ENCODE measurements around the gene TSPAN12. TPM values are rescaled to one million over a fixed set of nuclear protein-coding genes. Genes with fewer than 3 reads are reported as not detected.

Gene TSPAN12
- polyA plus RNA-seq, 1 donor from 2014 or later: 2.2 TPM

DNA sequence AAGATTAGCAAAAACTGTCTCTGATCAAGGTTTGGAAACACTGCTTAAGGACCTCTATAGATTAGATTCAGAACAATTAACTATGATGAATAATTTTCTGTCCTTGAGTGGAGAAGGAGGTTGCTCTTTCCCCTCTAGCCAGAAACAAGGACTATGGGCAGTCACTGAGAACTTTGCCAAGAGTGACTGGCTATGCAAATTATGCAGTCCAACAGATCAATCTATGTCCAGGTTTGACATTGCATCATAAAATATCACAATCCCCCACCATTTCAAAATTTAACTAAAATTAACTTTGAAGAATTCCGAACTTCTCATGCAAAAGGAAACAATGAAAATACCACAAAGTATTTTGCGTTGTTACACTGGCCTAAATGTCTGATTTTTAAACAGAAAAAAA is 50.6 kb downstream of the TSPAN12 start:
- no peaks in the 10 kb centered on the region for H3K9me2 ChIP-seq (ENCODE audit: insufficient read depth, low read length)
- H4K20me1 ChIP-seq (ENCODE audit: insufficient read depth): no peaks in the 10 kb centered on the region
- no peak for TF ChIP-seq SMC3 (conservative IDR thresholded peaks at IDR 0.05; ENCODE audit: poor library complexity)
- TF ChIP-seq EP300 (conservative IDR thresholded peaks at IDR 0.05; ENCODE audit: poor library complexity, severe bottlenecking): no peak
- TF ChIP-seq, protein P1, sequence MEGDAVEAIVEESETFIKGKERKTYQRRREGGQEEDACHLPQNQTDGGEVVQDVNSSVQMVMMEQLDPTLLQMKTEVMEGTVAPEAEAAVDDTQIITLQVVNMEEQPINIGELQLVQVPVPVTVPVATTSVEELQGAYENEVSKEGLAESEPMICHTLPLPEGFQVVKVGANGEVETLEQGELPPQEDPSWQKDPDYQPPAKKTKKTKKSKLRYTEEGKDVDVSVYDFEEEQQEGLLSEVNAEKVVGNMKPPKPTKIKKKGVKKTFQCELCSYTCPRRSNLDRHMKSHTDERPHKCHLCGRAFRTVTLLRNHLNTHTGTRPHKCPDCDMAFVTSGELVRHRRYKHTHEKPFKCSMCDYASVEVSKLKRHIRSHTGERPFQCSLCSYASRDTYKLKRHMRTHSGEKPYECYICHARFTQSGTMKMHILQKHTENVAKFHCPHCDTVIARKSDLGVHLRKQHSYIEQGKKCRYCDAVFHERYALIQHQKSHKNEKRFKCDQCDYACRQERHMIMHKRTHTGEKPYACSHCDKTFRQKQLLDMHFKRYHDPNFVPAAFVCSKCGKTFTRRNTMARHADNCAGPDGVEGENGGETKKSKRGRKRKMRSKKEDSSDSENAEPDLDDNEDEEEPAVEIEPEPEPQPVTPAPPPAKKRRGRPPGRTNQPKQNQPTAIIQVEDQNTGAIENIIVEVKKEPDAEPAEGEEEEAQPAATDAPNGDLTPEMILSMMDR (IDR thresholded peaks at IDR 0.05; ENCODE audit: poor library complexity, severe bottlenecking): no peak
- TF ChIP-seq EZH2 (IDR thresholded peaks at IDR 0.05; ENCODE audit: borderline replicate concordance, insufficient read depth, low read length, poor library complexity, severe bottlenecking): no peak
- TF ChIP-seq, protein P2, sequence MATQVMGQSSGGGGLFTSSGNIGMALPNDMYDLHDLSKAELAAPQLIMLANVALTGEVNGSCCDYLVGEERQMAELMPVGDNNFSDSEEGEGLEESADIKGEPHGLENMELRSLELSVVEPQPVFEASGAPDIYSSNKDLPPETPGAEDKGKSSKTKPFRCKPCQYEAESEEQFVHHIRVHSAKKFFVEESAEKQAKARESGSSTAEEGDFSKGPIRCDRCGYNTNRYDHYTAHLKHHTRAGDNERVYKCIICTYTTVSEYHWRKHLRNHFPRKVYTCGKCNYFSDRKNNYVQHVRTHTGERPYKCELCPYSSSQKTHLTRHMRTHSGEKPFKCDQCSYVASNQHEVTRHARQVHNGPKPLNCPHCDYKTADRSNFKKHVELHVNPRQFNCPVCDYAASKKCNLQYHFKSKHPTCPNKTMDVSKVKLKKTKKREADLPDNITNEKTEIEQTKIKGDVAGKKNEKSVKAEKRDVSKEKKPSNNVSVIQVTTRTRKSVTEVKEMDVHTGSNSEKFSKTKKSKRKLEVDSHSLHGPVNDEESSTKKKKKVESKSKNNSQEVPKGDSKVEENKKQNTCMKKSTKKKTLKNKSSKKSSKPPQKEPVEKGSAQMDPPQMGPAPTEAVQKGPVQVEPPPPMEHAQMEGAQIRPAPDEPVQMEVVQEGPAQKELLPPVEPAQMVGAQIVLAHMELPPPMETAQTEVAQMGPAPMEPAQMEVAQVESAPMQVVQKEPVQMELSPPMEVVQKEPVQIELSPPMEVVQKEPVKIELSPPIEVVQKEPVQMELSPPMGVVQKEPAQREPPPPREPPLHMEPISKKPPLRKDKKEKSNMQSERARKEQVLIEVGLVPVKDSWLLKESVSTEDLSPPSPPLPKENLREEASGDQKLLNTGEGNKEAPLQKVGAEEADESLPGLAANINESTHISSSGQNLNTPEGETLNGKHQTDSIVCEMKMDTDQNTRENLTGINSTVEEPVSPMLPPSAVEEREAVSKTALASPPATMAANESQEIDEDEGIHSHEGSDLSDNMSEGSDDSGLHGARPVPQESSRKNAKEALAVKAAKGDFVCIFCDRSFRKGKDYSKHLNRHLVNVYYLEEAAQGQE (IDR thresholded peaks at IDR 0.05; ENCODE audit: borderline replicate concordance): no peak
- no peak for TF ChIP-seq RAD21 (conservative IDR thresholded peaks at IDR 0.05)
- no peak for TF ChIP-seq TAF1 (IDR thresholded peaks at IDR 0.05; ENCODE audit: low read depth)
- TF ChIP-seq MXI1 (conservative IDR thresholded peaks at IDR 0.05; ENCODE audit: poor library complexity, severe bottlenecking): no peak
- TF ChIP-seq POLR2AphosphoS5 (IDR thresholded peaks at IDR 0.05): no peak
- H3K4me2 ChIP-seq (ENCODE audit: low read length): no peak overlapping the region
- H3K79me2 ChIP-seq (replicated peaks; ENCODE audit: insufficient read depth, low read length): no peaks in the 10 kb centered on the region
- H3K9ac ChIP-seq (ENCODE audit: low read length): no peak overlapping the region
- no peaks in the 10 kb centered on the region for H3K27me3 ChIP-seq (ENCODE audit: insufficient read depth, low read depth, low read length)
- no peak overlapping the region for H3K4me3 ChIP-seq (ENCODE audit: low read length)
- H3F3A ChIP-seq (ENCODE audit: insufficient read depth, low read length, poor library complexity, severe bottlenecking): no peaks in the 10 kb centered on the region
- no peak overlapping the region for H3K27ac ChIP-seq (ENCODE audit: low read length)
- H3K36me3 ChIP-seq (ENCODE audit: insufficient read depth, low read length): no peaks in the 10 kb centered on the region
- H3K9me3 ChIP-seq (ENCODE audit: low read length): no peaks in the 10 kb centered on the region
- H2AFZ ChIP-seq (ENCODE audit: low read depth, low read length): no peak overlapping the region

DNA sequence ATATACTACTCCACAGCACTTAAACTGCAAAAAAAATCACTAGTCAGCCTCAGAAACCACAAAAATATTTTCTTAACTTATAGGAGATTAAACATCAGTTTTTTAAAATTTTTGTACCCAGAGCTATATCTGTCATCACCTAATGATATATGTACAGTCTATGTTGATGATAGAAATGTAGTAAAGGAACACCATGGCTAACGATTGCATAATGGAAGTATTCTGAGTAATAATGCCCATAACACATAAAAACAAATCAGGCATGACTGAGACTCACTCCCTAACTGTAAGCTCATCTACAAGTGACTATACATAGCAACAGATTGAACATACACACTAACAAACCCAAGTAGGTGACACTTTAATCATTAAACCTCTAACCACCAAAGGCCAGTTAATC is 51.3 kb downstream of the TSPAN12 start:
- Histone ChIP-seq H3K27ac (ENCODE audit: low read length) (no peak overlapping the region), H3K9me3 (ENCODE audit: low read length) (no peaks in the 10 kb centered on the region), H4K20me1 (ENCODE audit: insufficient read depth) (no peaks in the 10 kb centered on the region), H3K9ac (ENCODE audit: low read length) (no peak overlapping the region), H3K27me3 (ENCODE audit: insufficient read depth, low read depth, low read length) (no peaks in the 10 kb centered on the region), H3K4me2 (ENCODE audit: low read length) (no peak overlapping the region), H3K36me3 (ENCODE audit: insufficient read depth, low read length) (no peaks in the 10 kb centered on the region), H3K9me2 (ENCODE audit: insufficient read depth, low read length) (no peaks in the 10 kb centered on the region), H3K79me2 (replicated peaks; ENCODE audit: insufficient read depth, low read length) (no peaks in the 10 kb centered on the region), H3F3A (ENCODE audit: insufficient read depth, low read length, poor library complexity, severe bottlenecking) (no peaks in the 10 kb centered on the region), H3K4me3 (ENCODE audit: low read length) (no peak overlapping the region), H2AFZ (ENCODE audit: low read depth, low read length) (no peak overlapping the region)
- TF ChIP-seq, protein P1 (IDR thresholded peaks at IDR 0.05; ENCODE audit: poor library complexity, severe bottlenecking): no peak
- TF ChIP-seq SMC3 (conservative IDR thresholded peaks at IDR 0.05; ENCODE audit: poor library complexity) (no peak), POLR2AphosphoS5 (IDR thresholded peaks at IDR 0.05) (no peak), TAF1 (IDR thresholded peaks at IDR 0.05; ENCODE audit: low read depth) (no peak), MXI1 (conservative IDR thresholded peaks at IDR 0.05; ENCODE audit: poor library complexity, severe bottlenecking) (no peak), EZH2 (IDR thresholded peaks at IDR 0.05; ENCODE audit: borderline replicate concordance, insufficient read depth, low read length, poor library complexity, severe bottlenecking) (no peak), EP300 (conservative IDR thresholded peaks at IDR 0.05; ENCODE audit: poor library complexity, severe bottlenecking) (no peak), RAD21 (conservative IDR thresholded peaks at IDR 0.05) (no peak)
- TF ChIP-seq, protein P2 (IDR thresholded peaks at IDR 0.05; ENCODE audit: borderline replicate concordance): no peak
